Measurements from ENCODE around the gene PKP1. TPM values are rescaled to one million over a fixed set of nuclear protein-coding genes. Genes with fewer than 3 reads are reported as not detected.

PKP1 gene
- total RNA-seq, 4 donors from 2014 or later: 0.18 to 0.62 TPM; not detected in 2

- Histone ChIP-seq H3K36me3 (no peaks in the 10 kb centered on the region), H3K4me1 (no peaks in the 10 kb centered on the region), H3K27ac (no peak within 1 kb of the TSS), H3K27me3 (no peaks in the 10 kb centered on the region), H3K9me3 (no peaks in the 10 kb centered on the region), H3K4me3 (no peak within 1 kb of the TSS)
- intact Hi-C loops (cut with DNase I; ENCODE audit: low total_unique reads): no loop called here
- DNase-seq: no peak
- TF ChIP-seq, protein P1, sequence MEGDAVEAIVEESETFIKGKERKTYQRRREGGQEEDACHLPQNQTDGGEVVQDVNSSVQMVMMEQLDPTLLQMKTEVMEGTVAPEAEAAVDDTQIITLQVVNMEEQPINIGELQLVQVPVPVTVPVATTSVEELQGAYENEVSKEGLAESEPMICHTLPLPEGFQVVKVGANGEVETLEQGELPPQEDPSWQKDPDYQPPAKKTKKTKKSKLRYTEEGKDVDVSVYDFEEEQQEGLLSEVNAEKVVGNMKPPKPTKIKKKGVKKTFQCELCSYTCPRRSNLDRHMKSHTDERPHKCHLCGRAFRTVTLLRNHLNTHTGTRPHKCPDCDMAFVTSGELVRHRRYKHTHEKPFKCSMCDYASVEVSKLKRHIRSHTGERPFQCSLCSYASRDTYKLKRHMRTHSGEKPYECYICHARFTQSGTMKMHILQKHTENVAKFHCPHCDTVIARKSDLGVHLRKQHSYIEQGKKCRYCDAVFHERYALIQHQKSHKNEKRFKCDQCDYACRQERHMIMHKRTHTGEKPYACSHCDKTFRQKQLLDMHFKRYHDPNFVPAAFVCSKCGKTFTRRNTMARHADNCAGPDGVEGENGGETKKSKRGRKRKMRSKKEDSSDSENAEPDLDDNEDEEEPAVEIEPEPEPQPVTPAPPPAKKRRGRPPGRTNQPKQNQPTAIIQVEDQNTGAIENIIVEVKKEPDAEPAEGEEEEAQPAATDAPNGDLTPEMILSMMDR (IDR thresholded peaks at IDR 0.05): no peak
- no peak for TF ChIP-seq POLR2A (IDR thresholded peaks at IDR 0.05)
Observed at GRCh38 chr1:201377611-201378092, 94.3 kb downstream of the PKP1 start, which contains the start of gene TNNT2. TNNT2 (minus strand) TSS chr1:201377680; CDS start chr1:201373254, 4,426 bp downstream.

GRCh38 chr1:201378804-201379203, 95.5 kb downstream of the PKP1 start:
- H3K4me3 ChIP-seq: no peak overlapping the region
- intact Hi-C loops (cut with DNase I; ENCODE audit: low total_unique reads): no loop called here
- no peak for TF ChIP-seq POLR2A (IDR thresholded peaks at IDR 0.05)
- TF ChIP-seq, protein P1 (IDR thresholded peaks at IDR 0.05): no peak
- H3K27me3 ChIP-seq: no peaks in the 10 kb centered on the region
- no peaks in the 10 kb centered on the region for H3K9me3 ChIP-seq
- H3K4me1 ChIP-seq: no peaks in the 10 kb centered on the region
- no peak overlapping the region for H3K27ac ChIP-seq
- no peak for DNase-seq
- no peaks in the 10 kb centered on the region for H3K36me3 ChIP-seq

- Histone ChIP-seq H3K4me3 (no peak overlapping the region), H3K36me3 (no peaks in the 10 kb centered on the region), H3K4me1 (no peaks in the 10 kb centered on the region), H3K27me3 (no peaks in the 10 kb centered on the region), H3K9me3 (no peaks in the 10 kb centered on the region), H3K27ac (no peak overlapping the region)
- DNase-seq: no peak
- TF ChIP-seq, protein P1 (IDR thresholded peaks at IDR 0.05): no peak
- TF ChIP-seq POLR2A (IDR thresholded peaks at IDR 0.05): no peak
- intact Hi-C loops (cut with DNase I; ENCODE audit: low total_unique reads): no loop called here
Observed at GRCh38 chr1:201379733-201380242, 96.5 kb downstream of the PKP1 start.

- no peaks in the 10 kb centered on the region for H3K9me3 ChIP-seq
- no peaks in the 10 kb centered on the region for H3K36me3 ChIP-seq
- no peak for TF ChIP-seq POLR2A (IDR thresholded peaks at IDR 0.05)
- TF ChIP-seq, protein P1 (IDR thresholded peaks at IDR 0.05): no peak
- no peaks in the 10 kb centered on the region for H3K4me1 ChIP-seq
- no peak overlapping the region for H3K27ac ChIP-seq
- H3K4me3 ChIP-seq: no peak overlapping the region
- no peaks in the 10 kb centered on the region for H3K27me3 ChIP-seq
- no peak for DNase-seq
- intact Hi-C loops (cut with DNase I; ENCODE audit: low total_unique reads): no loop called here
Observed at GRCh38 chr1:201381130-201381529, 97.8 kb downstream of the PKP1 start.

Other genes with a start within 250 kb of the PKP1 start
- under 1 TPM in 1 of 4 donors, not detected in 3; 0.07 TPM for gene CACNA1S, start 171.1 kb upstream of the PKP1 start, total RNA-seq
- not detected for gene ASCL5, start 156.3 kb upstream of the PKP1 start, total RNA-seq
- gene TMEM9, start 129.0 kb upstream of the PKP1 start, total RNA-seq: 100 to 1,000 TPM in 3 of 4 donors, 10 to 100 TPM in 1; 73.6 to 163 (median 117) TPM
- 1 to 10 TPM in 2 of 4 donors, under 1 TPM in 1, not detected in 1; 0.51 to 5.4 (median 2.1) TPM for gene IGFN1, start 92.7 kb upstream of the PKP1 start, total RNA-seq
- gene TNNT2, start 94.2 kb downstream of the PKP1 start, total RNA-seq: under 1 TPM in 1 of 4 donors, not detected in 3; 0.21 TPM
- gene LAD1, start 115.8 kb downstream of the PKP1 start, total RNA-seq: 1 to 10 TPM in 1 of 4 donors, under 1 TPM in 2, not detected in 1; 0.26 to 4.8 (median 0.29) TPM
- 1 to 10 TPM in 1 of 4 donors, under 1 TPM in 1, not detected in 2; 0.30 to 3.9 TPM for gene TNNI1, start 138.2 kb downstream of the PKP1 start, total RNA-seq
- gene PHLDA3, start 185.7 kb downstream of the PKP1 start, total RNA-seq: 10 to 100 TPM; 14.4 to 80.2 (median 43.7) TPM
- 1,000 to 10,000 TPM in 3 of 4 donors, 100 to 1,000 TPM in 1; 913 to 2,516 (median 1,349) TPM for gene CSRP1, start 223.6 kb downstream of the PKP1 start, total RNA-seq